ENCODE measurements around the gene ELAVL4. TPM values are rescaled to one million over a fixed set of nuclear protein-coding genes. Genes with fewer than 3 reads are reported as not detected.

The ELAVL4 gene
- polyA plus RNA-seq, 3 donors: not detected

DNA sequence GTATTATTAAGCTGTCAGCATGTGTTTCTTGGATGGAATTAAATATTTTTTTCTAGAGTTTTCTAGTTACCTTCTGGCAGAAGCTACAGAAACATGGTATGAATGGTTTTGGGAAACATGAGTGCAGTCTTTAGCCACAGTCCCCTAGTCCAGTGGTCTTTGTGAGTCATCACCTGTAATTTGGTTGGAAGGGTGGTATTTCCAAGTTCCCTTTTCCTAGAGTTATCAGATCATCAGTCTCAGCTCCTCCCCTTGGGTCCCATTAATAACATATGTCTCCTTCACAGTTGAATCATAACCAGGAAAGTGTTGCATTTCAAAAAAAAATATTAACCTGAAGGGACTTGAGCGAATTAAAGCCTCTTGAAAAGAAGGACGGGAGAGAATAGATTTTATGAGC is 27.0 kb downstream of the ELAVL4 start:
- no CpG with 5 or more reads among the region's 2 CpGs for WGBS (ENCODE audit: insufficient coverage)
- Histone ChIP-seq H3K27me3 (ENCODE audit: control insufficient read depth in 2 of 2, insufficient read depth in 2 of 2, low read length in 2 of 2) (no peaks in the 10 kb centered on the region), H2AFZ (ENCODE audit: insufficient read depth, low read depth, low read length, poor library complexity, severe bottlenecking) (no peak overlapping the region), H3K36me3 (replicated peaks in 1 of 2; ENCODE audit: control insufficient read depth in 1 of 2, insufficient read depth in 2 of 2, low read length in 2 of 2) (no peaks in the 10 kb centered on the region), H3K4me3 (replicated peaks in 1 of 3; ENCODE audit: low read depth in 2 of 3, low read length in 3 of 3) (no peak overlapping the region), H3K4me2 (replicated peaks; ENCODE audit: extremely low read depth, low read length, poor library complexity, severe bottlenecking) (no peak overlapping the region), H3K9me3 (replicated peaks in 1 of 2; ENCODE audit: control insufficient read depth in 1 of 2, insufficient read depth in 1 of 2, low read length in 2 of 2) (no peaks in the 10 kb centered on the region), H3K9ac (ENCODE audit: insufficient read depth, low read length, poor library complexity, severe bottlenecking) (no peak overlapping the region), H3K27ac (ENCODE audit: low read depth in 1 of 2, low read length in 2 of 2) (no peak overlapping the region), H4K20me1 (ENCODE audit: insufficient read depth, low read length) (no peaks in the 10 kb centered on the region), H3K4me1 (ENCODE audit: control insufficient read depth in 1 of 2, insufficient read depth in 2 of 2, low read length in 2 of 2) (no peaks in the 10 kb centered on the region), H3K79me2 (ENCODE audit: insufficient read depth, low read length) (no peaks in the 10 kb centered on the region)
- Mint-ChIP-seq H3K27me3 (ENCODE audit: low read depth in 3 of 3) (peaks cover 0 to 8% (median 0%) of the 10 kb centered on the region in 3 donors), H3K4me1 (no peaks in the 10 kb centered on the region), H3K9me3 (peaks cover 0 to 1% (median 0%) of the 10 kb centered on the region in 7 donors), H3K27ac (no peak overlapping the region), H3K36me3 (no peaks in the 10 kb centered on the region), H3K4me3 (no peak overlapping the region)
- TF ChIP-seq CTCF (IDR thresholded peaks at IDR 0.05): no peak
- intact Hi-C loops (cut with micrococcal nuclease): no loop called here
- DNase-seq: no peak

DNA sequence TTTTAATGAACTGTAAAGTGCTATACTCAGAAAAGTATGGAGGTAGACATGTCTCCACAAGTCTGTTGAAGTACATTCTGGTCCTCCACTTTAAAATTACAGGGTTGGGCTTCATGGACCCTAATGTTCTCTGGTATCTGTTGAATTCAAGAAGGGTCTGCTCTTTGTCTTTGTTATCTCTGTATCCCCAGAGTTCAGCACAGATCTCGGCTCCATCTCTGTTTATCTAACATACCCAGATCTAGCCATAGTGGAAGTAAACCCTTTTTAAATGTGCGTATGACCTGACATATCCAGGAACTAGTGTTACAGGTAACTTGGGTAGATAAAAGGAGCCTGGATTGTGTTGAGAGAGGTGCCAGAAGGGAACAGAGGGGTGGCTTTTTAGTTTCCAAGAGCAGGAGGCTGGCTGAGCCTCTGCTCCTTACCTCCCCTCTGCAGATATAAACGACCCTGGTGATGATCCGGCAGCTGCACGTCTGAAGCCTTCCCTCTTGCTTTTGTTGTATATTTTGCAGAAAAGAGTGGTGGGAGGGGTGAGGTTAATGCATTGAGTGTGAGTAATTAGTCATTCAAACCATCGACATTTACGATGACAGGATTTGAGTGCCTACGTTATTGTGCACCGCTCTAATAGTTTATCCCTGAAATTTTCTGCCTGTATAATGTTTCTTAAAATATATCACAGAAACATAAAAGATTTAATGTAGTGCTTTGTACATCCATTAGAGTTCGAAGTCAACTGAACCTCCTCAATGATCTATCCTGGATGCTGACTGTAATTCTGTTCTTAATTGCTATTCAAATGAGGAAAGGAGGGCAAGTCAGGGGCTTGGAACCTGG is 30.8 kb downstream of the ELAVL4 start:
- H3K4me1 Mint-ChIP-seq: no peaks in the 10 kb centered on the region
- no peaks in the 10 kb centered on the region for H3K36me3 ChIP-seq (replicated peaks in 1 of 2; ENCODE audit: control insufficient read depth in 1 of 2, insufficient read depth in 2 of 2, low read length in 2 of 2)
- H3K4me3 Mint-ChIP-seq: no peak overlapping the region
- no peak overlapping the region for H3K9ac ChIP-seq (ENCODE audit: insufficient read depth, low read length, poor library complexity, severe bottlenecking)
- H2AFZ ChIP-seq (ENCODE audit: insufficient read depth, low read depth, low read length, poor library complexity, severe bottlenecking): no peak overlapping the region
- H3K9me3 Mint-ChIP-seq: peaks cover 0 to 1% (median 0%) of the 10 kb centered on the region in 7 donors
- H3K4me3 ChIP-seq (replicated peaks in 1 of 3; ENCODE audit: low read depth in 2 of 3, low read length in 3 of 3): no peak overlapping the region
- peaks cover 0 to 7% (median 0%) of the 10 kb centered on the region in 3 donors for H3K27me3 Mint-ChIP-seq (ENCODE audit: low read depth in 3 of 3)
- H3K79me2 ChIP-seq (ENCODE audit: insufficient read depth, low read length): no peaks in the 10 kb centered on the region
- no peaks in the 10 kb centered on the region for H3K36me3 Mint-ChIP-seq
- no peak overlapping the region for H3K4me2 ChIP-seq (replicated peaks; ENCODE audit: extremely low read depth, low read length, poor library complexity, severe bottlenecking)
- no peaks in the 10 kb centered on the region for H3K27me3 ChIP-seq (ENCODE audit: control insufficient read depth in 2 of 2, insufficient read depth in 2 of 2, low read length in 2 of 2)
- no peak for TF ChIP-seq CTCF (IDR thresholded peaks at IDR 0.05)
- DNase-seq: no peak
- no peaks in the 10 kb centered on the region for H3K4me1 ChIP-seq (ENCODE audit: control insufficient read depth in 1 of 2, insufficient read depth in 2 of 2, low read length in 2 of 2)
- H3K9me3 ChIP-seq (replicated peaks in 1 of 2; ENCODE audit: control insufficient read depth in 1 of 2, insufficient read depth in 1 of 2, low read length in 2 of 2): no peaks in the 10 kb centered on the region
- H3K27ac ChIP-seq (ENCODE audit: low read depth in 1 of 2, low read length in 2 of 2): no peak overlapping the region
- intact Hi-C loops (cut with micrococcal nuclease): no loop called here
- no CpG with 5 or more reads among the region's 10 CpGs for WGBS (ENCODE audit: insufficient coverage)
- H3K27ac Mint-ChIP-seq: no peak overlapping the region
- no peaks in the 10 kb centered on the region for H4K20me1 ChIP-seq (ENCODE audit: insufficient read depth, low read length)

Data from CD14-positive monocyte (primary cell).